Measurements from ENCODE around the gene FBLL1.
"Not testable (repeated sequence)": the region's sequence is repeated elsewhere in the genome, so short reads cannot be mapped to it uniquely, and the experiment has no call there.

Gene FBLL1

DNA sequence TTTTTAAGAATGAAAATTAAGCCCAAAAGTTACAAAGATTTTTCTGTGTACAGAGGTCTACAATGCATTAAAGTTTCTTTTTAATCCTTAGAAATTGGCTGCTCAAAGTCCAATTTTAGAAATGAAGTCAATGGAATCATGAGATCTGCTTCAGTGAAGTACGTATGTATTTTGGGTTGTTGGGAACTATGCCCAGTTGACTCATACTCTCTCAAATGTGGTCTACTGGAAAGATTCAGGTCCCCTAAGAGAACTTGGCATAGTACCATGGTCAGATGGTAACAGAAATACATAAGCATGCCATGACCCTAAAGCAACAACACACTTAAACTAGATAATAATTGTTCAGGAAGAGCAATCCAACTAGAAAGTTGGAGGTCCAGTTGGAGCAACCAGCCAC lies 23.0 kb downstream of the FBLL1 start:
- no peak for DNase-seq (ENCODE audit: low read depth in 3 of 3)

DNA sequence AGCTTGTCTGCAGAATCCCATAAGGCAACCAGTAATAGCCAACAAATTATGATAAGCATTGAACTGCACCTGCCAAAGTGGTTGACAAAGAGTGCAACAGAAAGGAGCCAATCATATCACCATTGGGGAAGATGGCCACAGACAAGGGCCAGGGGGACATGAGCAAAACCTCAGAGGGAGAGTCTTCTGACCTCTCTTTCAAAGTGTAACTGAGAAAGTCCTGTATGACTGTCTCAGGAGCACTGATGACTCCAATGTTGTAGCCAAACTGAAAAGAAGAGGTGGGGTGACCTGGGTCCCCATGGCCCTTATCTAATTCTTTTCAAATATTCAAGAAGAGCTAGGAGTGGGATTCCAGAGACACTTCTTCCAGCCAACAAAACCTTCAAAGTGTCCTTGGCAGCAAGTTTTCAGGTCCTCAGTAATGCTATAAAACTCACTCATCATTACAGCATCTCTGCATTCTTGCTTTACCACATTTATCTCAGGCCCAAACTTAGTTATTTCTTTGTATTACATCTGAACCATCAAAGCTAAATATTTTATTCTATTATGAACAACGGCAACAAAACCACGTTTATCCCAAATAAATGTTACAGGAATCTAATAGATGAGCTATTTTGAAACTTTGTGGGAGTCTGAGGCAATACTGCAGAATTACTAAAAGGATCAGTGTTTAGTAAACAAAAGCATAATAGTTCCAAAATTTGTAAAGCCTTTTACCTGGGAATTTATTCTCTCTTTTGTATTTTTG lies 24.4 kb downstream of the FBLL1 start:
- no peak for DNase-seq (ENCODE audit: low read depth in 3 of 3)

DNA sequence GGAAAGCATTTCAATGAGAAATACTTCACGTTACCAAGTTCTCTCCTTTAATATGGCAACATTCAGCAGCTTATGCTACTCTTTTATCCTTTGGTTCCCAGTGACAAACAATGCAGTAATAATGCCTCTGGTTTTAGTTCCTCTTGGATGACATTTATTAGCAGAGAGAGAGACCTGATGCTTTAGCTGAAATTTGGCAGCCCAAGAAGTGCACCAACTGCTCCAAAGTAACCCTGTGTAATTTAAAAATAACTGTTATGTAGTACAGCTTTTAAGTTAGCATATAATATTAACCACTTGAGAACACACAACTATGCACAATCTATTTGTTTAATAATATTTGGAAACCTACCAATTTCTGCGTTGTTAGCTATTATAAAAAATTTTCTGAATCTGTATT lies 28.3 kb downstream of the FBLL1 start:
- DNase-seq (ENCODE audit: low read depth in 3 of 3), result no peak

DNA sequence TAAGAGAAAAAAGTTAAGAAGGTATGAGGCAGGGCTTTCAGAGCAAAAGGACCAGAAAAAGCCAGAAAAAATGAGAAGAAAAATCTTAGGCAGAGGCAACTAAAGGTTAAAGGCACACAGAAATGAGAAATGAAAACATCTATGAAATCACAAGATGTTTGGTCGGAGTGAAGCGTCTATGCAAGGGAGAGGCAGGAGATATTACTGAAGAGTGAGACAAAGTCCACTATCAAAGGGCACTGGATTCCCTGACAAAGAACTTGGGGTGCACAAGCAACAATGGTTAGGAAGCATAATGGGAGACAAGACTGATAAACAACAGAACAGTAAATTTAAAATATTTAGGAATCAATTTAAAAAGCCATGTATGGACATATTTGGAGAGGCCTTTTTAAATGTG lies 33.2 kb downstream of the FBLL1 start:
- no peak for DNase-seq (ENCODE audit: low read depth in 3 of 3)

DNA sequence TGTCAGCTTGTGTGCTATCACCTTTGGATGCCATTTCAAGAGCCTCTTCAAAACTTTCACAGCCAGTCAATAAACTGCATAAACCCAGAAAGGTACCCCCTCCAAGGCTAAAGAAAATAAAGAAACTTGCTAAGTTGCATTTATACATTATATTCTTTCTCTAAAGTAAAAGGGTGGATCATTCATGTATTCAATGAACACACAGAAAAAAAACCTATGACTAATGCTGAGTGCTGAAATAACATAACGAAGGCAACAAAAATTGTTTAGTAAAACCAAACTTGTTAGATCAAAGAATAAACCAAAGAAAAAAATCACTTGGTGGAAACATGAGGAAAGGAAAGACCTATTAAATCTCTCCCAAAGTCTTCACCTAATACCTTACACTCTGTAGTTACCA lies 34.9 kb downstream of the FBLL1 start:
- DNase-seq (ENCODE audit: low read depth in 3 of 3), result no peak

DNA sequence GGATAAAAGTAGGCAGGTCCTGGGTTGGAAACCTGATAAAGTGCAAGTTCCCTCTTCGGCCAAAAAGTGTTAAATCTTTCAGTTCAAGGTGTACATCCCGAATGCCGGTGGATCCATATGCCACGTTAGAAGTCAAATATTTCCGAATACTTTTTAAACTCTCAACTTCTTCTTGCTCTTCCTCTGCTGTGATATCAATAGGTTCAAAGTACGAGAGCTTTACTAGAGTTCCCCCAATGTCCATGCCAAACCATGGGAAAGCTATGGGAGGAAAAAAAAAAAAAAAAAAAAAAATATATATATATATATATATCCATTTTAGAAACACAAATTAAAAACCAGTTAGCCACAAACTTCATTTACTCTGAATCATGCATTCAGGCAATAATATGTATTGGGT lies 39.6 kb downstream of the FBLL1 start:
- no peak for DNase-seq (ENCODE audit: low read depth in 3 of 3)

DNA sequence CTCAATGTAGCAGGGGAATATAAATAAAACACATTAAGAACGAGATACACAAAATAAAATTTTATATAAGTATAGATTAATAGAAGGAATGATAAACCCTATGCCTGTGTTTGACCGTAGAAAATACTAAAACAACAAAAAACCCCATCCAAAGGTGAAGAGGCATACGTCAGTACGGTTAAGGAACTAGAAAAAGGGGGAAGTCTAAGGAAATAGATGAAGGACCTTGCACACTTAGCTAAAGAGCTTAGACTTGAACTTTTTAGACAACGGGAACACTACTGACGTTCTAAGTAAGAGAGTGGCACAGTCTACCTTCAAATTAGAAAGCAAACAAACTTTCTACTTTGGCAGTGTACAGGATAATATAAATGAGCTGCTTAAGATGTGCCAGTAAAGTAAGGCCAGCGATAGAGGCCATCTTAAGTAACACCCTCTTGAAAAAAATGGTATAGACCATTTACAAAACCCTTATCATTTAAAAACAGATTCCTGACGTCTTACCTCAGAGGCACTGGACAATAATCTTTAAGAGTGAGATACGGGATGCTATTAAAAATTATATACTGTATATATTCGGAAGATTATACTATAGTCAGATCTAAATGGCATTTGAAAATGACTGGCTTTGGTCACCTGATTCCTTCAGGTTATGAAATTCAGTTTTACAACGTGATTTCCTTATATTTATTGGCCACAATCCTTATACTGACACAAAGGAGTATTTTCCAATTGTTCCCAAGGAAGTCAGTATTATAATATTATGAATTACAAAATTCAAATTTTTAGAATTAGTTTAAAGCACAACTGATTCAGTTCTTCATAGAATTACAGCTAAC lies 41.6 kb downstream of the FBLL1 start:
- DNase-seq (ENCODE audit: low read depth in 3 of 3), result no peak

DNA sequence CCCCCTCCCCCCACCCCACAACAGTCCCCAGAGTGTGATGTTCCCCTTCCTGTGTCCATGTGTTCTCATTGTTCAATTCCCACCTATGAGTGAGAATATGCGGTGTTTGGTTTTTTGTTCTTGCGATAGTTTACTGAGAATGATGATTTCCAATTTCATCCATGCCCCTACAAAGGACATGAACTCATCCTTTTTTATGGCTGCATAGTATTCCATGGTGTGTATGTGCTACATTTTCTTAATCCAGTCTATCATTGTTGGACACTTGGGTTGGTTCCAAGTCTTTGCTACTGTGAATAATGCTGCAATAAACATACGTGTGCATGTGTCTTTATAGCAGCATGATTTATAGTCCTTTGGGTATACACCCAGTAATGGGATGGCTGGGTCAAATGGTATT lies 44.6 kb downstream of the FBLL1 start:
- DNase-seq (ENCODE audit: low read depth in 3 of 3), result not testable (repeated sequence)

DNA sequence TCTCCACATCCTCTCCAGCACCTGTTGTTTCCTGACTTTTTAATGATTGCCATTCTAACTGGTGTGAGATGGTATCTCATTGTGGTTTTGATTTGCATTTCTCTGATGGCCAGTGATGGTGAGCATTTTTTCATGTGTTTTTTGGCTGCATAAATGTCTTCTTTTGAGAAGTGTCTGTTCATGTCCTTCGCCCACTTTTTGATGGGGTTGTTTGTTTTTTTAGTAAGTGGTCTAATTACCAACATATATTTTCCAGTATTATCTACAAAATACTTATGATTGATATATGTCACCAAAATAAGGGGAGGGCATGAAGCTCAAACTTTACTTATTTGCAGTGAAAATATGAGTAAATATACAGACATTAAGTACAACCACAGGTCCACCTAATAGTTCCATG lies 45.1 kb downstream of the FBLL1 start:
- not testable (repeated sequence) for DNase-seq (ENCODE audit: low read depth in 3 of 3)

DNA sequence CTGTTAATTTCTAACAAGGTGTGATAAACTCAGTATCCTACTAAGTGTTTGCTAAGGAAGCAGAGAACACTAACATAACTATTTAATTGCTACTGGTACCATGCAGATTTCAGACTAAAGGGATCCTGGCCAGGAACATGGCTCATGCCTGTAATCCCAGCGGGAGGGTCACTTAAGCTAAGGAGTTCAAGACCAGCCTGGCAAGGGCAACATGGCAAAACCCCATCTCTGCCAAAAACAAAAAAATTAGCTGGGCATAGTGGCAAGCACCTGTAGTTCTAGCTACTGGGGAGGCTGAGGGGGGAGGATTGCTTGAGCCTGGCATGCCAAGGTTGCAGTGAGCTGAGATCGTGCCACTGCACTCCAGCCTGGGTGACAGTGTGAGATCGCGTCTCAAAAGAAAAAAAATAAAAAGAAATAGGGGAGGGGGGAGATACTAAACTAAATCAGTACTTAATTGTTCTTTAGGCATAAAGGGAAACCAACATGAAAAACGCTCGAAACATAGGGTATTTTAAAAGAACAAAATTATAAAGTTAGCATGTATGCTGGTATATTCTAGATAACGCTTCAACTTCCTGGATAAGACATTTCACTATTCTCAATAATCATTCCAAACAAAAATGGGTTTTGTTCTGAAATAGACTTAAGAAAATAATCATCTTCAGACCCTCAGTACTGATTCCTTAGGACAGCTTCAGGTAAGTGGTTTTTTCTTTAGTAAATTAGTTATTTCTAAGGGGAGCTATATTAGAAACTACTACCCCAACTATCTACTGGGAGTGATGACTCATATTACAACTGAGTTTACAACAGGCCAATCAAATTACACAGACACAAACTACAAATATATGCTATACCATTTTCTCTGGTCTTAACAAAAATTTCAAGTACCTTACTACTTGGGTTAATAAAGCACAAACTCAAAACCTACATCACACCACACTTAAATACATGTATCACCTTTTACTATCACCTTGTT lies 46.6 kb downstream of the FBLL1 start:
- DNase-seq (ENCODE audit: low read depth in 3 of 3), result no peak

DNA sequence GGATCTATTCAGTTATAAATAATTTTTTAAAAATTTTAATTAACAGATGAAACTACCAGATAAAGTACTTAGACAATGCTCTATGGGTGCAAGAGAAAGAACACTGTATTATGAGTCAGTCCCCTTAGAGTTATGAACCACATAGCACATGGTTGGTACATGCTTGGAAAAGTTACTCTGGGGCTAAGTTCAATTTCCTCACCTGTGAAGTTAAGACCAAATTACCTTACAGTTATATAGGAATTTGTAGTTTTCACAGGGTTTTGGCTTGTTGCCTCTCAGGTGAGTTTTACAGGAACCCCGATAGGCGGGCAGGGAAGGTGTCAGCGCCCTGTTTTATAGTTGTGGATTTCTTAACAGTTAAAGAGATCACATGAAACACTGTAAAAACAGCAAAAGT lies 48.9 kb downstream of the FBLL1 start:
- DNase-seq (ENCODE audit: low read depth in 3 of 3), result no peak

DNA sequence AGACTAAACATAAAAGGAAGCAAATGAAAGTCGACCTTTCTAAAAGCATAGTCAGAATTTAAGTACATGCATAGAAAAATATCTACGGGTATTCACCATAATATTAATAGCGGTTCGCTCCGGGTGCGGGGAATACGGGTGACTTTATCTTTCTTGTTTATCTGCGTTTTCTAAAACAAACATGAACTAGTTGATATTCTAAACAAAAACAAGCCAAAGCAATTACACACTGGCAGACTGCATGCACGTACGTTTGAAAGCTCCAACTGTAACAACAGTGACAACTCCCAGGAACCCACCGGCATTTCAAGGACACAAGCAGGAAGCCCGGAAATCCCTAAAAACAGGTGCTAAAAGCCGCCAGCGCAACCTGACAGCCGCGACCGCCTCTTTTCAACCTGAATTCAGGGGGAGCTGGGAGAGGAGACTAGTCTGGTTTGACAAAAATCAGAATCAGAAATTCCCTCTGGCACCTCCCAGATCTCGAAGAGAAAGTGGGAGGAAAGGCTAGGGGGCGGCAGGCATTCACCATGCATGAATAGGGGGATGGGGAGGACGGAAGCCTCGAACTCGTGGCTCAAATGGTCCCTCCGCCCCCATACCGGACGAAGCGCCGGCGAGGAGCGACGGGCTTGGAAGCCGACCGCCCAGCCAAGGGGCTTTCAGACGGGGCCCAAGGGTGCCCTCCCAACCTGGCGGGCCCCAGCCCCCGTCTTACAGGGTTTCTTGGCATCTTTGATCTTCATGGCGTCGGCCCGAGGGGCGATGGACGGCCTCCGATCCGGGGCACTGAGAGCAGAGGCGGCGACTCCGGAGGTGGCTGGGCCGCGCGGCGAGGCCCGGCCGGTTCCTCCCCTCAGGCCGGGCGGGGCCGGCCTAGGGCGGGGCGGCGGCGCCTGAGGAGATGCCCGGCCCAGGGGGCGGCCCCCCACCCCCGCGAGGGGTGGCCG lies 49.7 kb downstream of the FBLL1 start, which contains the start of gene PANK3:
PANK3 (minus strand) TSS at position 831 of the 950 bp plus-strand sequence; CDS start at position 746, 85 bp downstream.
- DNase-seq (ENCODE audit: low read depth in 3 of 3), result peak in 1 of 3 experiments; percentile 23

DNA sequence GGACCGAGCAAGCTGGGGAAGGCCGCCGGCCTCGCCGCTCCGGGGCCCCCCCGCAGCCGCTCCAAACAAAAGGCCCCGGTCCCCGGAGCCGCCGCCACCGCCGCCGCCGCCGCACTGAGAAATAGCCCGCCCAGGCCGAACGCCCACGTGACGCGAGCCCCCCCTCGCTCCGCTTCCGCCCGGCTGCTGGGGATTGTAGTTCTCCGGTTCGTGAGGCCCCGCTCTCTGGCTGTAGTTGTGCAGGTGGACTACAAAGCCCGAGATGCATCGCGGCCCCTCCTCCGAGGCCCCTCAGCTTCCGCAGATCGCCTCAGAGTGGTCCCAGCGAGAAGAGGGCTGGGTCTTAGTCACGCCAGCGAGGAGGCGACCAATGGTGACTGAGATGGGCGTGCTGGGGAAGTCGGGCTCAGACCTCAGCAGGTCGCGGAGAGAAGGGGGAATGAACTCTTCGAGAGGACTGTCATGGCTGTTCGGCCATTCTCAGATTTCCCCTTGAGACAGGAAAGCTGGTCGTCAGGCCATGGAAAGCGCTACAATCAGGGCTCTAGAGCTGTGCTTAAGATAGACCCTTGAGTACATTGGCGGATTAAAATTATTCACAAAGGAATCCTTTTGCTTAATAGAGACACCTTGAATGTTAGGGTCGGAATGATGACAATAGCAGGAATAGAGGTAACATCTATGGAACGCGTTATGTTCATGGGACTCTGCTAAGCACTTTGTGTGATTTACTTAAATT lies 50.6 kb downstream of the FBLL1 start:
- DNase-seq (ENCODE audit: low read depth in 3 of 3), result peak; percentile 95 to 96 (median 95)

DNA sequence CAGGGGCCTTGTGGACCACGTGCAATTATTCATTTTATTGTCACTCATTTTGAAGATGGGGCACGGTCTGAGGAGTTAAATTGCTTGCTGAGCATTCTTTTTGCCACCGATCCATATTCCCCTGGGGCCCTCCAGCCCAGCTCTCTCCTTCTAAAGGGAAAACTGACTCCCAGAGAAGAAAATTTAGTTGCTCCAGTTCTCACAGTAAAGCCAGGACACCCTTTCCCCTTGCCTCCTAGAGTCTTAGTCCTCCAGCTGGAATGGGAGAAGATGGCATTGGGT lies 51.1 kb downstream of the FBLL1 start:
- no peak for DNase-seq (ENCODE audit: low read depth in 3 of 3)
